Breast epithelium (tissue), 4 donors: ENCODE results near the gene JDP2. TPM values are rescaled to one million over a fixed set of nuclear protein-coding genes. Genes with fewer than 3 reads are reported as not detected.

Experiments used
- DNase-seq, 2 donors: peaks; one replicate each; pipeline ENCODE4 v3.0.0-alpha.2; 2019; ENCODE audit warnings: low spot score in 2 of 2
- H3K27ac ChIP-seq, 2 donors: fragments of 200-600 bp; sonication (generic) in 1 of 2; one replicate each; pipeline ENCODE4 v1.5.1; 2016 to 2019; ENCODE audit warnings: mild to moderate bottlenecking in 1 of 2
- H3K27me3 ChIP-seq, 2 donors: fragments of 200-600 bp; sonication (generic) in 1 of 2; one replicate each; pipeline versions ENCODE4 v1.5.1 to v1.6.0; 2017 to 2019; ENCODE audit warnings: control low read depth in 1 of 2, mild to moderate bottlenecking in 1 of 2
- H3K36me3 ChIP-seq: fragments of 200-600 bp; one replicate; pipeline ENCODE4 v1.5.1; 2019
- H3K4me1 ChIP-seq, 2 donors: fragments of 200-600 bp; sonication (generic); one replicate each; pipeline ENCODE4 v1.5.1; 2016 to 2019; ENCODE audit warnings: control low read depth in 1 of 2
- H3K4me3 ChIP-seq, 3 donors: fragments of 200-600 bp; sonication (generic); 1 replicate in 2 of 3; 2 replicates in 1 of 3; pipeline ENCODE4 v1.5.1; 2016 to 2019; ENCODE audit warnings: mild to moderate bottlenecking in 3 of 3, moderate library complexity in 2 of 3
- H3K9me3 ChIP-seq, 2 donors: fragments of 200-600 bp; sonication (generic) in 1 of 2; one replicate each; pipeline ENCODE4 v1.5.1; 2016 to 2019; ENCODE audit warnings: control low read depth in 1 of 2
- POLR2A ChIP-seq: fragments of 450-650 bp; IDR thresholded peaks from one replicate; pipeline ENCODE4 v1.6.1; 2016; ENCODE audit warnings: antibody characterized with exemption, mild to moderate bottlenecking, moderate library complexity
- POLR2AphosphoS5 ChIP-seq, 3 donors: sonication (generic); formaldehyde crosslinking; IDR thresholded peaks; one replicate each; pipeline ENCODE4 v1.6.1; 2017; ENCODE audit warnings: antibody characterized with exemption in 3 of 3
- intact Hi-C: fragments of 100-400 bp; cut with DNase I; formaldehyde crosslinking; loops from one replicate; pipeline ENCODE4 v1.15.1; 2023; ENCODE audit warnings: low total_unique reads
- total RNA-seq, 3 donors: library from RNA; depleted of rRNA; stranded (reverse); fragments of >200 nt; gene quantifications; one replicate each; pipeline ENCODE4 v1.1.0, GENCODE V29; 2016
- TF ChIP-seq, protein P1 (sequence below), 3 donors: fragments of 450-650 bp; IDR thresholded peaks; one replicate each; pipeline ENCODE4 v1.5.1; 2016 to 2017; ENCODE audit warnings: antibody characterized with exemption in 3 of 3, mild to moderate bottlenecking in 3 of 3, moderate library complexity in 3 of 3

JDP2 gene
- total RNA-seq, 3 donors from 2014 or later, result 35.7 to 153 (median 58.3) TPM

DNA sequence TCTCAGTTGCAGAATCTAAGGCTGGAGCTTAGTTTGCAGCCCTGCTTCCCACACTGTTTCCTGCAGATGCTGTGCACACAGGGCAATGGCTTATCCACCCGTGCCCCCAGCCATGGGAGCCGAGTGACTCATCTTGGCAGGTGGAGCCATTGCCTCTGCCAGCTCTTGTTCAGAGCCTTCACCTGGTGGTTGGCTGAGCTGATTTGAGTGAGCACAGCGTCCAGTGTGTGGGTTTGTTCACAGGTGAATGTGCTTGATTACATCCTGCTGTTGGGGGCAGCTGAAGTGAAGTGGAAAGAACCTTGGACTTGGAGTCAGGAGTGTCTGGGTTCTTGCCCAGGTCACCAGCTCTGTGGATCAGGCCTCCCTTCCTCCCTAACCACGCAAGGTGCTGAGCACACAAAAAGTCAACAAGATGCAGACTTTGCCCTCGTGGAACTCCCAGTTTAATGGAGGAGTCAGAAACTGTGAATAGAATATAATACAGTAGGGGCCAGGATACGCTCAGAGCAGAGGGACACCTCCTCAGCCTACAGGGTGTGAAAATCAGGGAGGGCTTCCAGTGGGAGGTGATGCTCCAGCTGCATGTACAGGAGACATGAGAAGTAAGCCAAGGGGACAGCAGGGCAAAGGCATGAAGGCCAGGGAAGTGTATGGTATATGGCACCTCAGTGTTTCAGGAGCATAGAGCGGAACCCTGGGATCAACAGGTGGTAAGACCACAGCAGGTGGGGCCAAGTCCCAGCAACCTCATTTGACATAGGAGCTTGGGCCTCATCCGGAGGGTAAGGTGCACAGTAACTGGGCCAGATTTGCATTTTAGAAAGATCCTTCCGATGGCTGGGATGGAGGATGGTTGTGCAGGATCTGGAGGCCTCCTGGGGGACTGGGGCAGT is 22.8 kb downstream of the JDP2 start:
- Histone ChIP-seq H3K4me3 (no peak overlapping the region), H3K27ac (peak overlapping the region; percentile 64 to 87), H3K36me3 (no peaks in the 10 kb centered on the region), H3K4me1 (peaks cover 23 to 48% of the 10 kb centered on the region in 2 donors), H3K9me3 (no peaks in the 10 kb centered on the region), H3K27me3 (no peaks in the 10 kb centered on the region)
- DNase-seq, result peak; percentile 88 to 91
- peak; percentile 17 to 52 (median 49) for TF ChIP-seq POLR2AphosphoS5 (IDR thresholded peaks at IDR 0.05)
- TF ChIP-seq, protein P1, sequence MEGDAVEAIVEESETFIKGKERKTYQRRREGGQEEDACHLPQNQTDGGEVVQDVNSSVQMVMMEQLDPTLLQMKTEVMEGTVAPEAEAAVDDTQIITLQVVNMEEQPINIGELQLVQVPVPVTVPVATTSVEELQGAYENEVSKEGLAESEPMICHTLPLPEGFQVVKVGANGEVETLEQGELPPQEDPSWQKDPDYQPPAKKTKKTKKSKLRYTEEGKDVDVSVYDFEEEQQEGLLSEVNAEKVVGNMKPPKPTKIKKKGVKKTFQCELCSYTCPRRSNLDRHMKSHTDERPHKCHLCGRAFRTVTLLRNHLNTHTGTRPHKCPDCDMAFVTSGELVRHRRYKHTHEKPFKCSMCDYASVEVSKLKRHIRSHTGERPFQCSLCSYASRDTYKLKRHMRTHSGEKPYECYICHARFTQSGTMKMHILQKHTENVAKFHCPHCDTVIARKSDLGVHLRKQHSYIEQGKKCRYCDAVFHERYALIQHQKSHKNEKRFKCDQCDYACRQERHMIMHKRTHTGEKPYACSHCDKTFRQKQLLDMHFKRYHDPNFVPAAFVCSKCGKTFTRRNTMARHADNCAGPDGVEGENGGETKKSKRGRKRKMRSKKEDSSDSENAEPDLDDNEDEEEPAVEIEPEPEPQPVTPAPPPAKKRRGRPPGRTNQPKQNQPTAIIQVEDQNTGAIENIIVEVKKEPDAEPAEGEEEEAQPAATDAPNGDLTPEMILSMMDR (IDR thresholded peaks at IDR 0.05), result no peak
- TF ChIP-seq POLR2A, result no peak
- intact Hi-C loops, result no loop called here

DNA sequence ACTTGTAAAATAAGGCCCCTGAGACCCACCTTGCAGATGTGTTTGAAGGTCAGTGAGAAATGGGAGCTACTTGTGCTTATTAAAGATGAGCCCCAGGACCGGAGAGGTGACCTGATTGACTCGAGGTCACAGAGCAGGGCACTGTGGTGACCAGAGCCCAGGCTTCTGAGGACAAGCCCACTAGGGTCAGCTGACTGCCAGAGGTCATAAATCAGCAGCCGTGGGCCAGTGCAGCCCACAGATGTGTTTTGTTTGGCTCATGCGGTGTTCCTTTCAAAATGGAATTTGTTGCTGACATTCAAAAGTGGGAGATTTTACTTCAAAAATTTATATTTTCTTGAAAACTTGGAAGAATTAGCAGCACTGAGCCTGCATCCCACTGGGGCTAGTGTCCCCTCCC is 24.5 kb downstream of the JDP2 start:
- H3K27me3 ChIP-seq, result no peaks in the 10 kb centered on the region
- H3K9me3 ChIP-seq, result no peaks in the 10 kb centered on the region
- H3K4me1 ChIP-seq, result peaks cover 23 to 48% of the 10 kb centered on the region in 2 donors
- no peak for DNase-seq
- intact Hi-C loops, result no loop called here
- H3K27ac ChIP-seq, result peak overlapping the region; percentile 87 to 94
- H3K36me3 ChIP-seq, result no peaks in the 10 kb centered on the region
- H3K4me3 ChIP-seq, result no peak overlapping the region
- TF ChIP-seq, protein P1 (IDR thresholded peaks at IDR 0.05), result no peak

DNA sequence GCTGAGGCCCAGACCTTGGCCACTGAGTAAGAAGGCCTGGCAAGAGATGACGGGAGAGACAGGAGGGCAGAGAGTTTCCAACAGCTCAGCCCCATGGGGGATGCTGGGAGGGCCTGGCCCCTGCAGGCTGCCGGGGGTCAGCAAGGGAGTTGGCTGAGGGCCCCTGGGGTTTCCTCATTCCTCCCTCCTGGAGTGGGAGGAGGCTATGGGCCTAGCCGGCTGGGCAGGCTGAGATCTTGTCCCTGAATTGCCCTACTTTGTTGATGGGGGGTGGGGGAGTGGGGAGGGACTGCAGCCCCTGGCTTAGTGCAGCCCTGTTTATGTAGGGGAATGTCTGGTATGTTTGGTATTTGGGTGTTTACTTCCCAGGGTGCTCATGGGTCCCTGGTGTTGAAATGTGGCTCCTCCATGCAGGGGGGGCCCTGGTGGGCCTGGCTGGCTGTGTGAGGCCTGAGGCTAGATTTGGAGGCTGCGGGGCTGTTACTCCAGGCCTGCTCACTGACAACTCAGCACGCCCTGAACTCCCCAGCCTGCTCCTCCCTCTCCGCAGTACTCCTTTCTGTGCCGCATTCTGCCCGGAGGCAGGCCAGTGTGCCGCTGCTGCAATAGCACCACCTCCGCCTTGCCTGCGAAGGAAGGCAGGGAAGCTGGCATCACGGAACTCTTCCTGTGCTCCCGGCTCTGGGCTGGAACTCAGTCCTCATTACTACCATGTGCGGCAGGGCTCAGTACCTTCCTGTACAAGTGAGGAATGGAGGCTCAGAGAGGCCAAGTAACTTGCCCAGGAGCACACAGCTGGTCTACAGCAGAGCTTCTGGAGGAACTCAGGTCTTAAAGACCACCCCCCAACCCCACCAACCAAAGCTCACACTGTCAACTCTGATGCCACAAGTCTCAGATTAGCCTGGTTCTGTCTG is 25.3 kb downstream of the JDP2 start:
- intact Hi-C loops, result no loop called here
- Histone ChIP-seq H3K27ac (peak overlapping the region; percentile 87 to 94), H3K4me3 (peak overlapping the region in 1 of 3 donors; percentile 41), H3K36me3 (no peaks in the 10 kb centered on the region), H3K4me1 (peaks cover 23 to 48% of the 10 kb centered on the region in 2 donors), H3K27me3 (no peaks in the 10 kb centered on the region), H3K9me3 (no peaks in the 10 kb centered on the region)
- DNase-seq, result peak; percentile 88 to 89
- peak in 2 of 3 donors; percentile 26 to 35 for TF ChIP-seq POLR2AphosphoS5 (IDR thresholded peaks at IDR 0.05)
- no peak for TF ChIP-seq POLR2A
- TF ChIP-seq, protein P1 (IDR thresholded peaks at IDR 0.05), result peak in 2 of 3 donors; percentile 5 to 16

DNA sequence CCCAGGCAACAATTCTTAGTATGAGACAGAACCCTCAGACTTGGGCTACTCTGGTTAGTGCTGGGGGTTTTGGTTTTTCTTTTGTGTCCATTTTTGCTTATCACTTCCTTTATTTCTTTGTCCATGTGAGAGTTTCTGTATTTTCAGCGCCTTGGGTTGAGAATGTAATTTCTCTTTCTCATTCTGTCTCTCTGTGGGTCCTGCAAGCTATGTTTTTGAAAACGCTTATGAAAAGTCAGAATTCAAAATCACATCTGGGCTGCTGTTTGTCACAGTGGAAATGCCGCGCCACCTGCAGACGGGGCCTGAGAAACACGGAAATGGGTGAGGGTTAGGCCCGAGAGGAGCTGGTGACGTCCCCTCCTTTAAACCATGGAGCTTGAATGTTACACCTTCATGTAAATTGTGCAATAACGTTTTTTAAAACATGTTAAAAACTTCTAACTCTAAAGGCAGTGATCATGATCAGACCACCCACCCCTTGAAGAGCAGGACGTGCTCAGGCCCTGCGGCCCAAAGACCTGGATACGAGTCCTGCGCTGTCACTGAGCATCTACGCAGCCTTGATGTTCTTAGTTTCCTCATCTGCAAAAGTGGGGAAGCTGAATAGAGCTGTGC is 26.1 kb downstream of the JDP2 start:
- Histone ChIP-seq H3K4me1 (peaks cover 23 to 46% of the 10 kb centered on the region in 2 donors), H3K36me3 (no peaks in the 10 kb centered on the region), H3K27ac (peak overlapping the region; percentile 87 to 94), H3K4me3 (peak overlapping the region in 1 of 3 donors; percentile 41), H3K9me3 (no peaks in the 10 kb centered on the region), H3K27me3 (no peaks in the 10 kb centered on the region)
- TF ChIP-seq POLR2A (no peak), POLR2AphosphoS5 (IDR thresholded peaks at IDR 0.05) (no peak)
- TF ChIP-seq, protein P1 (IDR thresholded peaks at IDR 0.05), result no peak
- intact Hi-C loops, result no loop called here
- no peak for DNase-seq
